H4 (cell line): ENCODE results near the gene POLK. TPM values are rescaled to one million over a fixed set of nuclear protein-coding genes. Genes with fewer than 3 reads are reported as not detected.
"Not testable (repeated sequence)": the region's sequence is repeated elsewhere in the genome, so short reads cannot be mapped to it uniquely, and the experiment has no call there.

ENCODE experiments used
- DNase-seq: peaks from one replicate; pipeline ENCODE4 v3.0.0-alpha.2; 2015; ENCODE audit warnings: low spot score
- total RNA-seq: library from RNA; depleted of rRNA; stranded (reverse); fragments of >200 nt; shearing (Covaris generic); gene quantifications from 2 replicates; pipeline ENCODE4 v1.2.3, GENCODE V29; 2014

Gene POLK
- total RNA-seq, 1 experiment from 2014 or later = 11.8 TPM

DNA sequence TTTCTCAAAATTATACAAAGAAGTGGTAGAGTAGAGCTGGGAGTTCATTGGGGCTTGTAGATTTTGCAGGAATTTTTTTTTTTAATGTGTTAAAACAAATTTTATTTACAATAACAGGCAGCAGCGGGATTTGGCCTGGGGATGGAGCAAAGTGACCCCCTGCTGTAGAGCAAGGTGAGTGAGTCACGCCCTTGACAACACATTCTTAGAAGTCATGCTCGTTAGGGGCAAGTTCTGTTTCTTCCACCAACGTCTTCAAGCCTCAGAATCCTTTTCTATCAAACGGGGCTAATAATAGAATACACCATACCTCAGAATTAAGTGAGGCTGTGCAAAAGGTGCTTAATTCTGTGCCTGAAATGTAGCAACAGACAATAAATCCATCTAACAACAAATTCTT lies 98.5 kb downstream of the POLK start:
- no peak for DNase-seq

GRCh38 chr5:75610859-75611310 lies 99.2 kb downstream of the POLK start:
- DNase-seq = not testable (repeated sequence)

DNA sequence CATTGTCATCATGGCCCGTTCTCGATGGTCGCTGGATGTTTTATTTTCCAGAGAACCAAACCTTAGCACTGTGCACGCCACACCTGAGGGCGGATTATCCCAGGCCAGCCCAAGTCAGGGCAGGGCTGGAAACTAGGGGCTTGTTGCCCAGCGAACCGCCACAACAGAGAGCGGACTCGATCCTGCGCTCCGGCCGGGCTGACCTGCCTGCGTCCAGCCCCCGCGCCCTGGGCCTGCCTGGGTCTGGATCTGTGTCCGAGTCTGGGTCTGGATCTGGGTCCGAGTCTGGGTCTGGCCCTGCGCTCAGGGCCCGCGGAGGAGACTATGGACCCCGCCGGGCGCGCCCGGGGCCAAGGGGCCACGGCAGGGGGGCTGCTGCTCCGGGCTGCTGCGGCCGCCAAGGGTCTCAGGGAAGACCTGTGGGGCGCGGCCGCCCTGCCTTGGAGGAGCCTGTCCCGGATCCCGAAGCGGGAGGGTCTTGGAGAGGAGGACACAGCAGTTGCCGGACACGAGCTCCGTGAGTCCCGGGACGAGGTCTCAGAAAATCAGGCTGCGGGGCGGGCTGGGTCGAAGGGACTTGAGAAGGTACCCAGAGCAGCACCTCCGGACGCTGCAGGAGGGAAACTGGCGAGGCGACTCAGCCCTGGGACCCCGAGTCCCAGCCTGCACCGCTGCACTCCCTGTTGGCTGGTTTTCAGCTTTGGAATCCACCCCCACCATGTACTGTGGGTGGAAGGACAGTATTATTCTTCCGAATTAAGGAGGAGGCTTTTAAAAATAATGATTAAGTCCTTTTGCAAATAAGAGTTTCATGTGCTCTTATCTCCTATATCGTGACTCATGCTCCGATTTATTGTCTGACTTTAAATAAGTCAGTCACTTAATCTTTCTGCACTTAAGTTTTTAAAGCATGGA lies 99.9 kb downstream of the POLK start, which contains the start of gene ANKDD1B:
Gene ANKDD1B (plus strand): TSS at position 143 of the 915 bp plus-strand sequence. CDS start 182 bp downstream, at position 325.
- DNase-seq = no peak

DNA sequence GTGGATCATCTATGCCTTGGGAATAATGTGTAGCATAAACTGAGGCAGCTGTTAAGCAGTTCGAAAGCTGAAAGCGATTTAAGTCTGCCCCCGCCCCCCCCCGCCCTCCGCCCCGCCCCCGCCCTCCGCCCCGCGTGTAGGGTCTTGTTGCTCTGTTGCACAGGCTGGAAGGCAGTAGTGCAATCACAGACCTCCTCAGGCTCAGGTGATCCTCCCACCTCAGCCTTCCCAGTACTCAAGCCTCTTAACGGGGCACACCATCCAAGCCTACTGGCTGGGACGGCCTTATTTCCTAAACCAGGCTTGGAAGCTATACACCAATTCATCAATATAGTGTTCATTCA lies 100.5 kb downstream of the POLK start:
- no peak for DNase-seq

- DNase-seq = no peak
Measured at GRCh38 chr5:75612901-75613300, 101.2 kb downstream of the POLK start.

DNA sequence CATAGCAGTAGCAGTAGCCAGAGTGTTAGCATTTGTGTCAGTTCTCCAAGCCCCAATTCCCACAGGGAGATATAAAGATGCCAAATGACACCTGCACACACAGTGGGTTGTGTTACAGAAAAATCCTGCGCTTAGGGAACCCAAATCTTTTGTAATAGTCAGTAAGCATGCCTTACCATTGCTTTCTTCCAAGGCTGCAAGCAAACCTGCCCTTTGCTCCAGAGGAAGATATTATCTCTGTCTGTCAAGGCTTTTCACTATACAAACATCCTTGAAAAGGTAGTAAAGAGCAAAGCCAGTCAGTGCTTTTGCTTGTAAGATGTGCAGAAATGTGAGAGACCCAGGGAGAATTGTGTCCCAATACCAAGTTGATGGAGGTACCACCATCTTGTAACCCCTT lies 102.5 kb downstream of the POLK start:
- no peak for DNase-seq

DNA sequence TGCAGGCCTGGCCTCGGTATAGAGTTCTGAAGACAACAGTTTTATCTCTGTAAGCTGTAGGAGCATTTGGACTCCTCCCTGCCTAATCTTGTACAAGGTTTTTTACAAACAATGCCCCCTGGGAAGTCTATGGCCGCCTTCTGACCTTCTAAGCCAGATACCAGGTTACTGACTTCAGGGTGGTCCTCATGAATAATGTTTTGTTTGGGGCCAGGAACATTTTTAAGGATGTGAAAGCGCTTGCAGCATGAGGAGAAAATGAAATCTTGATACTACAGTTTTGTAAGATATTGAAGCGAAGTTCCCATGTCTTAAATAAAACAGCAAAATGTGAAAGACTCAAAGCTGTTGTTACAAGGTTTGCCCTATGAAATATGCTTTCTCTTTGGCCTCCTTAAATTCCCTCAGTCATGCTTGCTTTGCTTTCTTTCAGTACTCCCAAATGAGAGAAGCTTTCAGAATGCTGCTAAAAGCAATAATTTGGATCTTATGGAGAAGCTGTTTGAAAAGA lies 104.7 kb downstream of the POLK start:
- no peak for DNase-seq

DNA sequence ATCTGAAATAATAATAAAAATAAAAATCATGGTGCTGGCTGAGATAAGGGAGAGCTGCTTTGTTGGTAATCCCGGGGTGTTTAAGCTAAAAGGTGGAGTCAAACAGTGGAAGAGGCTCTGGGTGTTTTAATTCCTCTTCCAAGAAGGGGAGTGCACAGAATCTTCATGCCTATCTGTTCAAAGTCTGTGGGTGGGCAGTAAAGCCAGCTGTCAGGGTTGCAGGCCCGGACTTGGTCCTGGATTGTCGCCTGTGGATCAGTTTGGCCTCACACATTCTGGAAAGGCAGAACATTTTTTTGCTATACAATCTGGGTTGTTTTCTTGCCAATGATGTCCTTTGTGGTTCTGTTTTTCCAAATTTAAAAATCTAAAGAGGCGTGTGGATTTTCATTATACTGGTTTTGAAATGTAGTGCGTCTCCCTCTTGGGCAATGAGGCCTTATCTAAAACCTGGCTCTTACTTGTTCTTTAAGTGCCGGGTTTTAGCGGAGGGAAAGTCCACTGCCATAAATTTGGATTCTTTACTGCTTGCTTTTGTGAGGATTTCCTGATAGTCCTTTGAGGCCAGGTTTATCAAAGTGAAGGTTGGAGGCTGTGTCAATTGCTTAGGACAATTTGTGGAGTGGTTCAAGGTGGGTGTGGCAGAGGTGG lies 105.4 kb downstream of the POLK start:
- DNase-seq = no peak

DNA sequence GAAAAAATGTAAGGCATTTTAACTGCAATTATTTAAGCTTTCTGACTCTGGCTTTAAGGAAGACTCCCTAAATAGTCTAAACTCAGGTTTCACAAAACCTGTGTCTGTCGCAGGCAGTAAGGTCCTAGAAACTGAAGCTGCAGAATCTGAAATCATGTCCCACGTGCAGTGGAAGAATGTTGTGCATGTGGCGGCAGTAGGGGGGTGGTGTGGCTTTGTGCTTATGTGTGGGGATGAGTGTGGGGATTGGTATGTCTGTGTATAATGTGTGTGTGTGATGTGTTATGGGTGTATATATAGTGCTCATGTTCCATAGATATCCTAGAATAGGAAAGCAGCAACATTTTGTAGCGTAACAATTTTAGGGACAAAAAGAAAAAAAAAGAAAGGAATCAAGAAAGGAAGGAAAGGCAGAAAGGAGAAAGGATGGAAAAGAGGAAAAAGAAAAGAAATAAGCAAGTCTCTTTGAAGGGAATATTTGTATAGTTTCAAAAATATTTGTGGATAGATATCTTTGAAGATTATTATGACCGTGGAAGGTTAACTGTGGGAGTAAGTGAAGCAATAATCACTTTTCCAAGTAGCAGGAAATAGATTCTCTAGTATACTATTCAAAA lies 106.2 kb downstream of the POLK start:
- DNase-seq = no peak

DNA sequence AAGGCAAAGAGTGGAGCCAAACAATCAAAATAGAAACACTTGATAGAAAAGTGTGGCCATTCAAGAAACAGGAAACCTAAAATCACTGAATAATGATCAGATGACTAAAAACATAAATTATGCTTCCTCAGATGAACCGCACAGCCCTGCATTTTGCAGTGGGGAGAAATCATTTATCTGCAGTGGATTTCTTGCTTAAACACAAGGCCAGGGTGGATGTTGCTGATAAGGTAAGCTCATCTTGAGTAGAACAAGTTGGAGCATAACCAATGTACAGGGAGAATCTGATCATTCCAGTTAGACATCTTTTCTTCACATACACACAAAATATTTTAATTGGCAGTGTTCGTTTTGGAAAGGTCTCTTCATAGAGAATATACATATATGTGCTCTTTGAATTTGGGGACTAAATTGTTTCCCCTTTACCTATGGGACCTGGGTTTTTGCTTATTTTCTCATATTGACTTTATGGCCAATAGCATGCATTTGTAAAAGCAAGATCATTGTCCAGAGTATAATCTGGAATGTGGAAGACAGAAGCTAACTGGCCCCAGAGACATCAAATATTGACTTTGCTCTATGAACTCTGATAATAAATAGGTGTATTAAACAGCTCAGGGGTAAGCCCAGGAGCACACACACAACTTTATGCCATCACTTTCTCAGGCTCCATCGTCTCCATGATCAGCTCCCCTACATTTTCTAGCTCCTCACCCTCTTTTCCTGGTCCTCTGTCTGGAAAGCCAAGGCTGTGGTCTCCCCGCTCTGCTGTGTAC lies 108.7 kb downstream of the POLK start:
- no peak for DNase-seq

- DNase-seq = peak; percentile 21
Measured at GRCh38 chr5:75622564-75622963, 110.9 kb downstream of the POLK start.

- DNase-seq = no peak
Measured at GRCh38 chr5:75623846-75624245, 112.2 kb downstream of the POLK start.

DNA sequence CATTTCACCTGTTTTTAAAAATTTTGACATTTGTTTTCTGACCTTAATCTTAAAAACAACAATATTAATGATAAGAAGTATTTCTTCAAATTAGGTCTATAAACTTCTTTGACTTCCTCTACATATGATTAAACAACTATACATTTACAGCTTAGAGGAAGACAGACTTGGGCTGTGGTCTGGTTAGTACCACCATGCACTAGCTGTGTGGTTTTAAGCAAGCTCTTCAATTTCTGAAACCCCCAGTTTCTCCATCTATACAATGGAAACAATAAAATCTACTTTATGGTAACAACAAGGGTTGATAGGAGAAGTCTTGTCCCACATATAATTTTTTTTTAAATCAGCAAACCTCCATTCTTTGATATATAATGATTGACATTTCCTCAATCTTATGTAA lies 115.3 kb downstream of the POLK start:
- DNase-seq = no peak

DNA sequence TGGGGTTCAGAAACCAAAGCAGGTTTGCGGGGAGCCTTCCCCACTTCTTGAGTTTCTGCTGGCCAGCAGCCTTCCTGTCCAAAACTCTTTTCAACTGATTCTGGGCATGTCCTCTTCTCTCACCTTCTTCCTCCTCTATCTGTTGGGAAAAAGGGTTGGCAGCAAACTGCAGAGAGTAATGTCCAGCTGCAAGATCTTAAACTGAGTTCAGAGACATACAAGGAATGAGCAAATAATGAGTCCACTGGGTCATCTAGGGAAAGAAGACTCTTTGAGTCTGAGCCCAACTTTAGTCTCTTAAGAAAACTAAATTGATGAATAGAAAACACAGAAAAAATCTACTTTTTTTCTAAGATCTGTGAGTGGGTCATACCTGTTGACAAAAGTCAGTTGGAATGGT lies 116.1 kb downstream of the POLK start:
- DNase-seq = no peak

GRCh38 chr5:75630875-75631274 lies 119.2 kb downstream of the POLK start:
- DNase-seq = no peak

GRCh38 chr5:75632321-75632720 lies 120.6 kb downstream of the POLK start:
- DNase-seq = no peak

DNA sequence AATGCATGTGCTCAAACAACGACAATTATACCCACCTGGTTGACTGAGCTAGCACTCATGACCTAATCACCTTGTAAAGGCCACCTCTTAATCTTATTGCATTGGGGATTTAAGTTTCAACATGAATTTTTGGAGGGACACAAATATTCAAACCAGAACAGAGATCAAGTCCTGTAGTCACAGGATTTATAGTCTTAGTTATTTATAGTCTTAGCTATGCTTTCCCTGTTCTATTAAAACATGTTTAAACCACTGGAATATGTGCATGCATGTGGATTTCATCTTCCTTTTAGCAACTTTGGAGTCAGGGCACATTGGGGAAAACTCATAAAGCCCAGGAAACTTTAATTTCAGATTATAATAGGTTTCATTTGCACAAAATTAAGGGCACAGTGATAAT lies 126.3 kb downstream of the POLK start:
- DNase-seq = no peak

DNA sequence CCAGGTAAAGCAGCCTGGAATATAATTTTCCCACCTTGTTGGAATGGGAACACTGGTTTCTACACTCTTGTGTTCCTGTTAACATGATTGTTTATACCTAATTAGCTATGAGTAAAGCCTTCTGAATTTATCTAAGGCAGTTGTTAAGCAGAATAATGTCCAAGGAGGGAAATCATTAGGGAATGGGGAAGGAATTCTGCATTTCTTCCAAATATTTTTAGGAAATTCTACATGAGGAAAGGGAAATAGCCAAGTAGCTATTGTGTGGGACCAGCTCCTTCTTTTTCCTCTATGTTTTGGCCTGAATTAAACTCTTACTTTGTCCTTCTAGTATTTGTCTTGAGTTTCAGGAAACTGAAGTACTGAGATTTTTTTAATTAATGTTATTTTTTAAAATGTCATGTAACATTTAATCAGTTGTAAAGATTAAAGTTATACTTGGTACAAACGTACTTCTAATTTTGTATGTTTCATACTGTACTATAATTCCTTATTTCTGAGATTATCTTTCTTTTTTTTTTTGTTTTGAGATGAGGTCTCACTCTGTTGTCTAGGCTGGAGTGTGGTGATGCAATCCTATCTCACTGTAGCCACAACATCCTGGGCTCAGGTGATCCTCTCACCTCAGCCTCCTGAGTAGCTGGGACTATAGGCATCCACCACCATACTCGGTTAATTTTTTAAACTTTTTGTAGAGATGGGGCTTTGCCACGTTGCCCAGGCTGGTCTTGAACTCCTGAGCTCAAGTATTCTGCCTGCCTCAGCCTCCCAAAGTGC lies 128.0 kb downstream of the POLK start:
- no peak for DNase-seq

GRCh38 chr5:75640395-75640794 lies 128.7 kb downstream of the POLK start:
- DNase-seq = peak; percentile 26

GRCh38 chr5:75640826-75641225 lies 129.1 kb downstream of the POLK start:
- no peak for DNase-seq

GRCh38 chr5:75648712-75649111 lies 137.0 kb downstream of the POLK start:
- DNase-seq = no peak
